ENCODE data around the gene TRA2B.

The TRA2B gene

DNA sequence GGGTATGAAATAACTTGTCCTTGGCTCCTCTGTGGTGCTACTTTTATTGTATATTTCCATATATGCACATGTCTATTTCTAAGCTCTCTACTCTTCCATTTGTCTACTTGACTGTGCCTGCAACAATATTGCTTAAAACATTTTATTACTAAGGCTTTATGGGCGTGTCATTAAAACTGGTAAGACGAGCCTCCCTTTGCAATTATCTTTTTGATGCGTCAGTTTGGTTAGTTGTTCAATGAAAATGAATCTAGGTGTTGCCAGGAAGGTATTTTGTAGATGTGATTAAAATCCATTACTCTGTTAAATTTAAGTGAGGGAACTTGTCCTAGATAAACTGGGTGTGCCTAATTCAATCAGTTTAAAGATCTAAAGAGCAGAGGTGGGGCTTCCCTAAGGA is 12.9 kb upstream of the TRA2B start:
- no peak for DNase-seq (ENCODE audit: low read depth)

DNA sequence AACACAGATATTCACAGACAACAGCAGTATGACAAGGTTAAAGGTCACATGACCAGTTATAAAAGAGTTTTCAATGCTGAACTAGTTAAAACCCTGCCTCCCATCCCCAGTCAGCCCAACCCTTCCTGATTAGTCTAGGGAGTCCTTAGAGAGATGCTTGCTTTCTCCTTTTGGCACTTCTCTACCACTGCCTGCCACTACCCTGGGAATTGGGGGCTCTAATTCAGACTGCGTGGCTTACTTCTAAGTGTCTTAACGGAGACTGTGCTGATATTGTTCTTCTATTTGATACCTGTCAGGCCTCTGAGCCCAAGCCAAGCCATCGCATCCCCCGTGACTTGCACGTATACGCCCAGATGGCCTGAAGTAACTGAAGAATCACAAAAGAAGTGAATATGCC is 11.7 kb upstream of the TRA2B start:
- no peak for DNase-seq (ENCODE audit: low read depth)

DNA sequence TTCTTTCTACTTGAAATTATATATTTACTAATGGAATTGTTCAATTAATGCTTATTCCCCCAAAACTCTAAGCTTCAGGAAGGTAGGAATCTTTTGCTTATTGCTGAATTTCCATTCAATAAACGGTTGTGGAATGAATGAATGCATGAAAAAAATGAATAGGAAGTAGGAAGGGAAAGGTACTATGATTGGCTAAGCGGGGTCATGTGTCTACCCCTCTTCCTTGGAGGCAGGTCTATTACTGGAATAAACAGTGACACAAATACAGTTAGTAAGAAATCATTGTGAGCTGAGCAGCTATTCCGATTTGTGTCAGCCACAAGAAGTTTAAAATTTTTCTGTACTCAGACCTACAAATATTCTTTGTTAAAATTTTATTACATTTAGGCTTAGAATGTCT is 10.5 kb upstream of the TRA2B start:
- no peak for DNase-seq (ENCODE audit: low read depth)

DNA sequence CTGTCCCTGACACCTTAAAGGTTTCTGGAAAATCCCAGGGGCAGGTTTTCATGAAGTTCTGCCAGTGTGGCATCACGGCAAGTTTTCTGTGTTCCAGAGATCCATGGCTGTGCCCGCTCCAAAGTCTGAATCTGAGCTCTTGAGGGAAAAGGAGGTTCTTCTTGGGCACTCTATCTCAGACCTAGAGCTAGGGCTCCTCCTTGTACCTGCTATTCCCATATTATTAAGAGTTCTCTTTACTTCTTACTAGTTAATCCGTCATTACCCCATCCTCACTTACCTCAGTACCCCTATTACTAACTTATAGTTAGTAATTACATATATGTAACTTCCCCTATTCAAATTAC is 5.9 kb upstream of the TRA2B start:
- DNase-seq (ENCODE audit: low read depth) = no peak

DNA sequence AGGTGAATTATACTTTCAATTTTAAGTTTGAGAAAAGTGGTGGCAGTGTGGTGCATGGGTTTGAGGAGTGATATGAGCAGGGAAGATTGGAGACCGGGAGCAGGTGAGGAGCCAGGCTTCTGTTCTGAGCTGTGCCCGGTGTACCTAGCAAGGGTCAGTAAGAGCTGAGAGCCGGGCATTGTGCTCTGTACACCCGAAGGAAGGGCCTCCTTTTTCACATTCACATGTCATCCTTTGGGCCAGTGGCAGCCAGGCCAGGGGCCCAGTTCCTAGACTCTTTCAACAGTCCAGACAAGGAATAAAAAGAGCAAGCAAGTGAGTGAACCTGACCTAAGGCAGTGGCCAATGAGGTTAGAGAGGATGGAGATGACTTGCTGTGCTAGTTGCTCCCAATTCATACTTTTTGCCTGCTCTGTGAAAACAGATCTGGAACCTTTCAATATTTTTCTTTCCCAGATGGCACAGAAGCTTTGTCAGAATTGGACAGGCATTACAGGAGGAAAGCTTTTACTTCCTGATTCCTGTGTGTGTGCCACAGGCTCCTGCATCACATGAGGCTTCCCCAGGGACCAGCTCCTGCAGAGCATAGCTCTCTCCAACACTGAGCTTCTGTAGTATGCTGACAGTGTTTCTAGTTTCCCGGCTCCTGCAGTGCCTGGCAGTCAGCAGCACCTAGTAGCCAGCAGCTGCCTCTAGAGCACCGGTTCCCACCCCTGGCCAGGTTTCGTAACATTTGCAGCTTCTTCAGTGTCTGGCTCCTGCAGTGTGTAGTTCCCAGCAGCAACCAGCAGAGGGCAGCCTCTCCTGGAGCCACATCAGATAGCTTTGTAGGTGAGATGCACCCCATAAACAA is 5.3 kb upstream of the TRA2B start:
- peak; percentile 83 for DNase-seq (ENCODE audit: low read depth)

DNA sequence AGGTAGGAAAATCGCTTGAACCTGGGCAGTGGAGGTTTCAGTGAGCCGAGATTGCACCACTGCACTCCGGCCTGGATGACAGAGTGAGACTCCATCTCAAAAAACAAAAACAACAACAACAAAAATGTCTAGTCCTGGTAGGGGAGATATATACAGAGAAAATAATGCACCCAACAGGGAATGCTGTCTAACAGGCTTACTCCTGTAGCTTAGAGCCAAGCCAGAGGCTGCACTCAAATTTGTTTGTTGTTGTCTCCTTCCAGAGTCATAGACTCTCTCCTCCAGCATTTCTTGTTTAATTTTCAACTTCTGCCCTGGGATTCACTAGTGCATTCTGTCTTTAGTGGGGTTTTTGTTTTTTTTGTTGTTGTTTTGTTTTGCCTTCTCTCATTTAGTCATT is 4.6 kb upstream of the TRA2B start:
- no peak for DNase-seq (ENCODE audit: low read depth)

DNA sequence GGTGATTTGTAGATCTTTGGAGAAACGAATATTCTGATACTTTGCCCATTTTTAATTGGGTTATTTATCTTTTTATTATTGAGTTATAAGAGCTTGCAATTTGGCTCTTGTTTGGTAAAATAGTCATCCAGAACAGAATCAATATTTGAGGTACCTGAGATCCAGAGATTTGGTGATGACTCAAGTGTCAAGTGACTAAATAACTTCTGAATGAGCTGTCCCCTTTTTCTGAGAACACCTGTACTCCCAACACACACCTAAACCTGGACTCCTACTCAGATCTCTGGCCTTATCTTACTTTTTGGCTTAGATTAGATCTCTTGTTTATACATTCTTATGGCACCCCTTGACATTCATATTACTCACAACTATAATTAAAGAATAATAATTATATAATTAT is 3.1 kb upstream of the TRA2B start:
- no peak for DNase-seq (ENCODE audit: low read depth)

DNA sequence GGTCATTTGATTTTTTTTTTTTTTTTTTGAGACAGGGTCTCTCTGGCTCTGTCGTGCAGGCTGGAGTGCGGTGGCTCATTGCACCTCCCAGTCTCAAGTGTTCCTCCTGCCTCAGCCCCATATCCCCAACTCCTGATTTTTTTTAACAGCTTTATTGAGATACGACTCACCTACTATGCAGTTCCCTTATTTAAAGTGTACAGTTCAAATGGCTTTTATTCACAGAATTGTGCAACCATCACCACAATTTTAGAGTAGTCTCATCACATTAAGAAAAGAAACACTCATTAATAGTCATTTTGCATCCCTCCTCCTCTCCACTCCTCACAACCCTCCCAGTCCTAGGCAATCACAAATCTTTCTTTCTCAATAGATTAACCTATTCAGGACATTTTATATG is 1.9 kb upstream of the TRA2B start:
- no peak for DNase-seq (ENCODE audit: low read depth)

DNA sequence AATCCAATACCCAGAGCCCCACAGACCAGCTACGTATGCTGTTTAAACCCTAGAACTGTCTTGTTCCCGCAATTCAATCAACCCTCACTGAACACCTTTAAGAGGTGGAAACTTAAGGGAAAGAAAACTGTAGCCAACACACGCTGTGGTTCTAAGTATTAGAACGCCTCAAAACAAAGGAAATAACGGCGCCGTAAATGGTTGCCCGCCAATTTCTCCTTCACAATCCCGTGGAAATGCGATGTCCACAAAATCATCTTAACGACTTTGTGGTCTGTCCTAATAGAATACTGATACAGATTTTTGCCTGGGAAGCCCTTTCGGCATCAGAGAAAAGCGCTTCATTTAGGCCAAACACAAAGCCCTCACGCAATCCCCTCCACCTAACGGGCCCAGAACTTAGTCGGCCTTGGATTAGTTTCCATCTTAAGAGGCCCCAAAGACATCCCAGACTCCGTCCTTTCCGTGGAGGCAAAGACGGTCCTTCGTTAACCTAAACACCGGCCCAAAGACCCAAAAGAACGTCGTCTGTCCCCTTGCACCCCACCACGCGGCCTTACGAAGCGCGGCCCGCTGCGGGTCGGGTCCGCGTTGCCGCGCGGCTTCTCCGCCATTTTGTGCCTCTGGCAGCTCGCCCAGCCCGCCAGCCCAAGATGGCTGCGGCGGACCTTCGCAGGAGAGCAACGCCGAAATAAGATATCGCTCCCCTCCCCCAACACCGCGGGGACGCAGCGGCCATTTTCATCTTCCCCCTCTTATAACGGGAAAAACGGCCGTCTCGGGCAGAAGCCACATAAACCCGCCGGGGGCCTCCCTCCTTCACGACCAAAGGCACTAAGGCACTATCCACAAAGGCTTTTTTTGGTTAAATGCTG is 763 bp downstream of the TRA2B start:
- peak; percentile 84 for DNase-seq (ENCODE audit: low read depth)

DNA sequence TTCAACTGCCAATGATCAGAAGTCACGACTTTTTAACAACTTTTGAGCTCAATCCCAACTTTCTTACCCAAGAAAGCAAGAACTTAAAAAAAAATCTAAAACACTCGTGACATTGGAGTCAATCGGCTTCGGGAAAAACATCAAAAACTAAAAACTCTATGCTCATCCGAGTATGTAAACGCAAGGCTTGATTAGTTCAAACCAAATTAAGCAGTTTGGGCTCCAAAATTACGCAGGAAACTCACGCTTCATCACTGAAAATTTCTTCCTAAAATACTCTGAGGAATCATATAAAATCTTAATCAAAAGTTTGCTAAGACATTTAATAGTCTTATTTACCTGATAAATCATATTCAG is 1.6 kb downstream of the TRA2B start:
- no peak for DNase-seq (ENCODE audit: low read depth)

DNA sequence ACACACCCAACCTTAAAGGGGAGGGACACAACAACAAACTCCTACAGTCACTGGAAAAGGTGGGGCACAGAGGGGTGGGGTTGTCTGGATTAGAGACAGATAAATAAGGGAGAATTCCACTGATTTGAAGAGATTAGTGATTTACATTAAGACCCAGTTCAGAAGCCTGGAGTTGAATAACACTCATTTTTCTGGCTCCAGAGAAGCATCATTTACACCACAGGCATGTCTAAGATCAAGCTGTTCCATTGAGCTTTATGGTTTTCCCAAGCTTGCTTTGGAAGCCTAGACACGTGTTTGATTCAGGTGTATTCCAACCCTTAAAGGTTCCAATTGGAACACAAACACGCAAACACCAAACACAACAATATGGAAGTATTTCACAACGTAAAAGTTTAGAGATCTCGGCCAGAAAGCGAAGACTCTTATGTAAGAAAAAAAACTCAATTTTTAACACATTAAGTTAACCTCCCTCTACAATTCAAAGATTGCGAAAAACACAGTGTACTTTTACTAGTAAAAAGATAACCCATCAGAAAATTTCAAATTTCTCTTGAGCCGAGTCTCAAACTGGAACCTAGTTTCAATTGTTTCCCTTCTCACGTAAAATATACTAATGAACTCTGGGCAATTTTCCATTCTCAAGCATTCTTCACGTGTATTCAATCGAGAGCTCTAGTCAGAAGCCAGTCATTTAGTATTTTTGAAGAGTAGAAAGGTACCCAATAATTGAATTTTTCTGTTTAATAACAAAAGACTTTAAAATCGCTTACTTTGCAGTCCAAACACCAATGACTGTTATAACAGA is 2.1 kb downstream of the TRA2B start:
- DNase-seq (ENCODE audit: low read depth) = peak; percentile 41

DNA sequence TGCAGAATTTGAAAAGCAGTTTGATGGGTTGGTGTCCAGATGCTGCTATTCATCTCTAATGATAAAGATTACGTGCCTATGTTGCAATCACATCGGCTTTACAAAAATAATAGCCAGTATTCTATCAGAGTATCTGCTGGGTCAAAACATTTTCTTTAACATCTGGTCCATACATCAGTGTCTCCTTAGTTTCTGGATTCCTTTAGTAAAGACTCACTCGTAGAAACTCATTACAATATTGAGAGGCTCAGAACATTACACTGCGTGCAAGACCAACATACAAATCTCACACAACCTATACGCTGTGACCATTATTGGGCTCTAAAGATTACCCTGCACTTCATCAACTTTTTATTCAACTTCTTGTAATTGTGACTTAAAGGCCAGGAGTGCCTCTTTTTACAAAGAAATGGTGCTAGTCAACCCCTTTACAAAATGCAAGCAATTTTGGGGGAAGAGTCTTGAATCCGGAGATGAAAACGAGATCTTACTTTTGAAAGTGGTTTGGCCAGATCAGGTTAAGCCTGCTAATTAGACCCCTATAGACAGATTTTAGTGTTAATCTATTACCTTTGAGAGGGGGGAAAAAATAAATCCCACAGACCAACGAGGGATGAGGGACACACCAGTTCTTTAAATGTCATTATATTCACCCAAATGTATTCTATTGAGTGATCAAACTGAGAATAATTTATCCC is 2.9 kb downstream of the TRA2B start:
- DNase-seq (ENCODE audit: low read depth) = peak; percentile 35

DNA sequence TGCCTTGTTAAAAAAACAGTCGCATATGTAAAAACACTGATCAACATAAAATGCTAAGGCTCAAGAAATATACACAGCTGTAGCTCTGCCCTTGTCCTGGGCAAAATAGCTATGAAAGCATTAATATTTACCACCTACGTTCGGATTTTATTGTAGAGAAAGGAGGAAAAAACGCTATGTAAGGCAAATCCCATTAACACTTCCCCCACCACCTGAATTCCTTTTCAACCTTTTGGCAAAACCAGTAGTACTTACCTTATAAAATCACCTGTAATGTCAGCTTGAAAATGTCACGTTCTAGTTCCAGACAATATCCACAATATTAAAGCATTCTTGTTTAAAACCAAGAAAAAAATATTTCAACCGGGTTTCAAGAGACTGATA is 3.6 kb downstream of the TRA2B start:
- no peak for DNase-seq (ENCODE audit: low read depth)

DNA sequence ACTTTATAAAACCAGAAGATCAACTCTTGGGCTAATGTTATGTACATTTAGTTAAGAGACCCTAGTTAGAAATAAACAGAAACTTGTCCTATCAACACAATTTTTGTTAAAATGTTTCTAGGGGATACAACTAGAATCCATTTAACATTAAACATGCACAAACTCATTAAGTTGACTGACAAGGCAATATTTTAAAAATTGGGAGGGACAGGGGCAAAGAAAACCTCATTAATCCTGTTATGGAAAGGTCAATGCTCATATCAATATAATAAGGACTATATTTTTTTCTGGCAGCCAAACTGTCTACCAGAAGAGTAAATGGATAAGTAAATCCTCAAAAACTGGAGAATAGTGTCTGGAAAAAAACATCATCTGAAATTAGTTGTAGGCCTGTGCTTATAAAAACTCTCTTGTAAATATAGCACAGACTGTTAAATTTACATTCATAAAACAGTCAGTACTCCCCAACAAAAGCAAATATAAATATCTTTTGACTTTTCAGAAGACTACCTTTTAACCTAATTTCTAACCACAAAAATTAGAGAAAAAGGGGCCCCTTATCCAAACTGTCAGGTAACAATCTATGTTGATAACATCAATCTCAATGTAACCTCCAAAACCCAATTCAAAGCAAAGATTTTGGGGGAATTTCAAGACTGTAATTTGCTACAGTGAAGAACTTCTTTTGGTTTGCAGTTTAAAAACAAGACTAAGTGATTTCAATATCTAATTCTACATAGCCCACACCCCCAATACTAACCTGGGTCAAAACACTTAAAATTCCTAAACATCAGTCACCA is 4.2 kb downstream of the TRA2B start:
- DNase-seq (ENCODE audit: low read depth) = no peak

DNA sequence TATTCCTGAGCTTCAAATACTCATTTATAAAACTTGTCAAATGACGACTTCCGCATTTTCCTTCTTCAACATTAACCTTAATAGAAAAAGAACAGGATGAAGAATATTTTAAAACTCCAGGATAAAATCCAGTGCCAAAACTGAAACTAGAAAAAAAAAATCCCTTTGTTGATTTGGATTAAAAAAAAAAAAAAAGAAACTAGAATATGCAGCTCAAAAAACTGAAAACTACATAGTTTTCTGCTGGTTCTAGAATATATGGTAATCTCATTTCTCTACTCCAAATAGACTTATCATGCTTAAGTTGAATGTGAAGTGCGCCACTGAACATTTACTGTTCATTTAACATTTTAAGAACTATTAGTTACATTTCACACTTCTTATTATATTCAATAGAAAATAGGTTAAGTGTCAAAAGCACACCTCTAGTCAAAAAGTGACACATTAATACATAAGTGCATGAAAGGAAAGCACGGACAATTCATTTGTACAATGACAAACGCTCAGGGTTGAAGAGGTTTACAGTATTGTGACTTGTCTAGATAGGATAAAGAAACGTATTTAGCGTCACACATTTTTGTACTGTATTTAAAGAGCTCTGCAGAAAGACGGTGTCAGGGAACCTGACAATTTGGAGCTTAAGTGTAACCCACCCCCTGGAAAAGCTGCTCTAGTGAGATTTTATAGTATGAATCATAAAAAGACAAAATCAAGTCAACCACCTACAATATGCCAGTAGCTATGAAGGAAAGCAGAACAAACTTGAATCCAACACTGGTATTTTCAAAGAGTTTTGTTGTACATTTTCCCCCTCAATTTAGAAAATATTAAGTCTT is 5.8 kb downstream of the TRA2B start:
- no peak for DNase-seq (ENCODE audit: low read depth)

DNA sequence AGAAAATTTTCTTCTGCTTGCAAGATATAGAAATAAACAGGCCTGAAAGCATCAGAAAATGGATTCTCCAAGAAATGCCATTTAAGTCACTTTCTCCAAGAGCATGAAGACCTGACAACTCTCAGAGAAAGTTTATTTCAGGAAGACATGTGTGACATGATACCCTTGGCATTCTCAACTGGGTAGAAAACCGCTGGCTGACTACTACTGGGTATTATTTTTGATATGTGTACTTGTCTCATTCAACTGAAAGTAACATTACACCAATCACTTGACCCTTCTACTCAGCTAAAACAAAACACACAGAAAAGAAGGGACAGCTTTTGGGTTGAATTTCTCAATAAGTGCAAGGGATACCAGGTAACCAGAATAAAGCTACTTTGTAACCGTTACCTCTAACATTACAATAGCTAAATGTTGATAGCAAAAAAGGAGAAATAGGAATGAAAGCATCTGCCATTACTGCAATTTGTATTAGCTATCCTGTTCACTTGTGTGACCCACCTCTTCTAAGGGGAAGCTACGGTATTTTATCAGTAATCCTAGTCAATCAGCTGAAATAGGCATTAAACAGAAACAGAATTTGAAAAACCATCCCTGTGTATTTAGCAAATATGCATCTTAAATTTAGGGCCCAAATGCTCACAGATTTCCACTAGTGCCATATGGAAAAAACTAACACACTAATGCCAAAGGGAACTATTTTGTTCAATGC is 7.3 kb downstream of the TRA2B start:
- peak; percentile 55 for DNase-seq (ENCODE audit: low read depth)

DNA sequence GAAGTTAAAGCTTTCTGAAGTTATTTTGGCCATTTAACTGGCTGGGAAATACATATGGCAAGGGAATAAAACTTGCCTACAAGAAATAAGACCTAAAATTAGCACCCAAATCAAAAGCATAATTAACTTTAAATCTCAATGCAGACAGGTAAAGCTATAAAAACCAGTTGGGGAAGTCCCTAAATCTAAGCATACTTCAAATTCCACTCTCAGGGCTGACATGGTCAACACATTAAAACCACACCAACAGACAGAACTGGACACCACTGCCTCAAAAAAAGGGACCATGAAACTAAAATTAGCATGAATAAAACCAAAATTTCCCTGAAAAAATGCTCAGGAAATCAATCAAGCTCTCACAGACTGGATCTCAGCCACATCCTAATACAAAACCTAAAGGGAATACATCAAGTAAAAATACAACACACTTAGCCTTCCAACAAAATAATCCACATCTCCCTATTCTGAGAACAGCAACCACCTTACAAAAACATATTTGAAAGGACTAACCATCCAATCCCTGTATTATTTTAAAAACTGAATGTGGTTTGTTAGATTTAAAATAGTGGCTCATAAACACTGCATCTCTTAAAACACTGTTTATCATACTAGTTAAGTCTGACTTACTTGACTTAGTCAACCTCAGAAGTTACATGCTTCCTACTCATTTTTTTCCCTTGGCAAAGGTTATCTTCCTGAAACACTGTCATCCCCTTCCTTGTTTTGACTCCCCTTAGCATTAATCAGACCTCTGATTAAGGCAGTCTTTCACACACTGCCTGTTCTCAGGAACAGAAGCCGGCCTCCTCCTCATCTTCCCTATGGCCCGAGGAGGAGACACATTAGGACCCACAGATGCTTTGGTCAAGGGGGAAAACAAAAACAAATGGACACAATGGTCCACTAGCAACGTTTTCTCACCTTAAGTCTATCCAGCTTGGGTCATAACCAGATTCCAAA is 8.3 kb downstream of the TRA2B start:
- no peak for DNase-seq (ENCODE audit: low read depth)

DNA sequence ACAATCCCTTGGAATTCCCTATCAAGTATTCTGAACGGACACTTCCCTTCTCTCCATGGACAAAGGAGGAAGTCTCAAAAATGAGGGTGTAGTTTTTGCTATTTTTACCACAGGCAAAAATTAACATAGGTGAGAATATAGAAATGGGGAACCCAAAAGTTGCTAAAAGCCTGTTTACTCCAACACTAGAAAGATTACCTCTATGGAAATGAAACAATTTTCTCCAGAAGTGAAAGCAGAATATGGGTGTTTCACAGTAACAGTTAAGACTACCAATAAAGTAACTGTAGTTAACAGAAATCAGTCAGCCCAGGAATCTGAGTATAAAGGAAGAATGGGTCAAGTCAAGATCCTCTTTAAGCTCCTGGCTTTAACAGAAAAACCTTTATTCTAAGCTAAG is 9.3 kb downstream of the TRA2B start:
- no peak for DNase-seq (ENCODE audit: low read depth)

All from iris pigment epithelial cell (primary cell).